Measurements from ENCODE around the gene PARP15.

DNA sequence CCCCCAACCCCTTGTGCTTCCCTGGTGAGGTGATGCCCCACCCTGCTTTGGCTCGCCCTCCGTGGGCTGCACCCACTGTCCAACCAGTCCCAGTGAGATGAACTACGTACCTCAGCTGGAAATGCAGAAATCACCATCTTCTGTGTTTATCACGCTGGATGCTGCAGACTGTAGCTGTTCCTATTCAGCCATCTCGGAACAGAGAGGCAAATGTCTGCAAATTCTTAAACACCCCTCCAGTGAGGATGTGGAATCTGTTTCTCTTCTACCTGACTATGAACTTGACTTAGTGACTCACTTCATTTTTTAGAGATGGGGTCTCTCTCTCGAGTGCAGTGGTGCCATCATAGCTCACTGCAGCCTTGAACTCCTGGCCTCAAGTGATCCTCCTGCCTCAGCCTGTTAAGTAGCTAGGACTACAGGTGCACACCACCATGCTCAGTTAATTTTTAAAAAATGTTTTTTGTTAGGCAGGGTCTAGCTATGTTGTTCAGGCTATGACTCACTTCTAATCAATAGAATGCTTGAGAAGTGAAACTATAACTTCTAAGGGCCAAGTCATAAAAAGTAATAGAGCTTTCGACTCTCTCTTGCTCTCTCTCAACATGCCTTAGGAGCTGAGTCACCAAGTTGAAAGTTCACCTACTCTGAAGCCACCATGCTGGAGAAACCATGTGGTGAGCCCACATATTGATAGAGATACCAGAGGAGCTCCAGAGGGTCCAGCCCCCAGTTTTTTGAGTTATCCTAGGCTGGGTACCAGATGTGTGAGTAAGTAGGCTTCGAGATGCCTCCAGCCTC lies 91.7 kb downstream of the PARP15 start:
- TF ChIP-seq, protein P1, sequence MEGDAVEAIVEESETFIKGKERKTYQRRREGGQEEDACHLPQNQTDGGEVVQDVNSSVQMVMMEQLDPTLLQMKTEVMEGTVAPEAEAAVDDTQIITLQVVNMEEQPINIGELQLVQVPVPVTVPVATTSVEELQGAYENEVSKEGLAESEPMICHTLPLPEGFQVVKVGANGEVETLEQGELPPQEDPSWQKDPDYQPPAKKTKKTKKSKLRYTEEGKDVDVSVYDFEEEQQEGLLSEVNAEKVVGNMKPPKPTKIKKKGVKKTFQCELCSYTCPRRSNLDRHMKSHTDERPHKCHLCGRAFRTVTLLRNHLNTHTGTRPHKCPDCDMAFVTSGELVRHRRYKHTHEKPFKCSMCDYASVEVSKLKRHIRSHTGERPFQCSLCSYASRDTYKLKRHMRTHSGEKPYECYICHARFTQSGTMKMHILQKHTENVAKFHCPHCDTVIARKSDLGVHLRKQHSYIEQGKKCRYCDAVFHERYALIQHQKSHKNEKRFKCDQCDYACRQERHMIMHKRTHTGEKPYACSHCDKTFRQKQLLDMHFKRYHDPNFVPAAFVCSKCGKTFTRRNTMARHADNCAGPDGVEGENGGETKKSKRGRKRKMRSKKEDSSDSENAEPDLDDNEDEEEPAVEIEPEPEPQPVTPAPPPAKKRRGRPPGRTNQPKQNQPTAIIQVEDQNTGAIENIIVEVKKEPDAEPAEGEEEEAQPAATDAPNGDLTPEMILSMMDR (IDR thresholded peaks at IDR 0.05) = no peak
- TF ChIP-seq POLR2A (IDR thresholded peaks at IDR 0.05) = no peak

Data from vagina (tissue), 2 donors.